ENCODE measurements around the gene LRCH1. TPM values are rescaled to one million over a fixed set of nuclear protein-coding genes. Genes with fewer than 3 reads are reported as not detected.

Gene LRCH1
- total RNA-seq, 1 donor from 2014 or later = 17.0 TPM

- H3K4me3 ChIP-seq (ENCODE audit: low read depth, low read length) = no peak overlapping the region
- no peak for DNase-seq (ENCODE audit: low read depth)
- no peak for TF ChIP-seq CTCF (conservative IDR thresholded peaks at IDR 0.05; ENCODE audit: low read depth, low read length)
These were observed 145.0 kb downstream of the LRCH1 start for GRCh38 chr13:46698014-46698413.

- no peak for TF ChIP-seq CTCF (conservative IDR thresholded peaks at IDR 0.05; ENCODE audit: low read depth, low read length)
These were observed 146.0 kb downstream of the LRCH1 start for GRCh38 chr13:46698910-46699460.

GRCh38 chr13:46712524-46712923 is 159.6 kb downstream of the LRCH1 start:
- DNase-seq (ENCODE audit: low read depth) = no peak
- no peak overlapping the region for H3K4me3 ChIP-seq (ENCODE audit: low read depth, low read length)
- TF ChIP-seq CTCF (conservative IDR thresholded peaks at IDR 0.05; ENCODE audit: low read depth, low read length) = no peak

More at GRCh38 chr13:46698910-46699460, 146.0 kb downstream of the LRCH1 start:
- no peak for DNase-seq (ENCODE audit: low read depth)
- H3K4me3 ChIP-seq (ENCODE audit: low read depth, low read length) = no peak overlapping the region

- no peak overlapping the region for H3K4me3 ChIP-seq (ENCODE audit: low read depth, low read length)
- TF ChIP-seq CTCF (conservative IDR thresholded peaks at IDR 0.05; ENCODE audit: low read depth, low read length) = no peak
- no peak for DNase-seq (ENCODE audit: low read depth)
These were observed 162.4 kb downstream of the LRCH1 start for GRCh38 chr13:46715363-46715762.

- H3K4me3 ChIP-seq (ENCODE audit: low read depth, low read length) = no peak overlapping the region
- no peak for DNase-seq (ENCODE audit: low read depth)
- TF ChIP-seq CTCF (conservative IDR thresholded peaks at IDR 0.05; ENCODE audit: low read depth, low read length) = no peak
These were observed 163.9 kb downstream of the LRCH1 start for GRCh38 chr13:46716821-46717220.

- no peak for DNase-seq (ENCODE audit: low read depth)
- no peak for TF ChIP-seq CTCF (conservative IDR thresholded peaks at IDR 0.05; ENCODE audit: low read depth, low read length)
- no peak overlapping the region for H3K4me3 ChIP-seq (ENCODE audit: low read depth, low read length)
These were observed 164.3 kb downstream of the LRCH1 start for GRCh38 chr13:46717275-46717674.

- no peak for DNase-seq (ENCODE audit: low read depth)
- no peak overlapping the region for H3K4me3 ChIP-seq (ENCODE audit: low read depth, low read length)
- TF ChIP-seq CTCF (conservative IDR thresholded peaks at IDR 0.05; ENCODE audit: low read depth, low read length) = no peak
These were observed 164.9 kb downstream of the LRCH1 start for GRCh38 chr13:46717856-46718255.

Measured in epithelial cell of proximal tubule (primary cell).